ENCODE results near the gene ARHGAP1. TPM values are rescaled to one million over a fixed set of nuclear protein-coding genes. Genes with fewer than 3 reads are reported as not detected.

Gene ARHGAP1
- total and polyA plus RNA-seq, 2 of the 13 experiments (the other 11 are each of a cell fraction or from before 2014, with no cell fraction given) = 18.6 to 30.3 TPM

DNA sequence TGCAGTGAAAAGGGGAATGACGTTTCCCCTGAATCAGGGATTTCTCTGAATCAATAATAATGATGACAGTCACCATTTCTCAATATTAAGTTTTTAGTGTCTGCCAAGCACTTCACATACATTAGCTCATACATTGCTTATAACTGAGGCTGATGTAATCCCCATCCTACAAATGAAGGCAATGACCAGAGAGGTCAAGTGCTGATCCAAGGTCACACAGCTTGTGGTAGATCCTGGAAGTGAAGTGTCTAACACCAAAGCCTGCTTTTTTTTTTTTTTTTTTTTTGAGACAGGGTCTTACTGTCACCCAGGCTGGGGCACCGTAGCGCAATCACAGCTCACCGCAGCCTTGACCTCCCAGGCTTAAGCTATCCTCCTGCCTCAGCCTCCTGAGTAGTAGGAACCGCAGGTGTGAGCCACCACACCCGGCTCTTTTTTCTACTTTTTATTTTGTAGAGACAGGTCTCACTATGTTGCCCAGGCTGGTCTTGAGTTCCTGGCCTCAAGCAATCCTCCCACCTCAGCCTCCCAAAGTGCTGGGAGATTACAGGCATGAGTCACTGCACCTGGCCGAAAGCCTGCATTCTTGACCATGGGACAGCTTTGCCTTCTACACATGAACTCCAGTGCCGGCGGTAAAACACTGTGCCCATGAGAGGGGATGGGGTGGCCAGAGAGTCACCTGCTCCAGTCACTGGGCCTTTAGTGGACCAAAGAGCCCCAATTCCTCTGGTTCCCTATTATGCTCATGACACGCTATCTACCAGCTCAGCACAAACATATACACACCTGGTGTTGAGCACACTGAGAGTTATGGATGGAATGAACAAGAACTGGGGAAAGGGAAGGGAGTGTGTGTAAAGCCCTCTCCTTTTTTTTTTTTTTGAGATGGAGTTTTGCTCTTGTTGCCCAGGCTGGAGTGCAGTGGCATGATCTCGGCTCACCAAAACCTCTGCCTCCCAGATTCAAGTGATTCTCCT lies 17.4 kb downstream of the ARHGAP1 start:
- 96% methylated on average over 11 of the region's 11 CpGs for WGBS (ENCODE audit: low lambda C conversion rate)
- Histone ChIP-seq H3K27ac (ENCODE audit: extremely low read length, insufficient read depth, low read length) (no peak overlapping the region), H4K20me1 (ENCODE audit: insufficient read depth, low read length) (no peaks in the 10 kb centered on the region), H3K9ac (ENCODE audit: insufficient read depth, low read depth, low read length) (no peak overlapping the region), H3K9me3 (ENCODE audit: low read length) (no peaks in the 10 kb centered on the region), H3K27me3 (ENCODE audit: control insufficient read depth in 1 of 2, insufficient read depth in 2 of 2, low read length in 2 of 2) (no peaks in the 10 kb centered on the region), H3K79me2 (ENCODE audit: insufficient read depth, low read length) (no peaks in the 10 kb centered on the region), H3K36me3 (replicated peaks in 1 of 2; ENCODE audit: control insufficient read depth in 1 of 2, insufficient read depth in 2 of 2, low read length in 2 of 2) (peaks cover 28 to 60% of the 10 kb centered on the region in 2 experiments), H2AFZ (ENCODE audit: low read length) (no peak overlapping the region), H3K4me3 (replicated peaks in 1 of 3; ENCODE audit: insufficient read depth in 1 of 3, low read depth in 2 of 3, low read length in 3 of 3) (no peak overlapping the region), H3K4me1 (ENCODE audit: insufficient read depth, low read length) (no peaks in the 10 kb centered on the region), H3K4me2 (ENCODE audit: low read depth, low read length) (no peak overlapping the region)
- in situ Hi-C loops (cut with HindIII; ENCODE audit: extremely low pct_ligation_motif_present, low pct_unique_long_range_greater_than_20kb) = no loop called here
- TF ChIP-seq ZMYM3 (CRISPR knock-in tag; IDR thresholded peaks at IDR 0.05) = peak; percentile 54; the same call in 1 of the 2 replicates
- peak in 1 of 2 experiments; percentile 36; a peak in 1 of 4 replicates for TF ChIP-seq MAFK (conservative IDR thresholded peaks at IDR 0.05 in 1 of 2, IDR thresholded peaks at IDR 0.05 in 1 of 2; ENCODE audit: low read length in 2 of 2)
- TF ChIP-seq ZNF768 (CRISPR knock-in tag; IDR thresholded peaks at IDR 0.05) = peak; percentile 89
- no peak for TF ChIP-seq IKZF1 (IDR thresholded peaks at IDR 0.05)
- TF ChIP-seq, protein P1, sequence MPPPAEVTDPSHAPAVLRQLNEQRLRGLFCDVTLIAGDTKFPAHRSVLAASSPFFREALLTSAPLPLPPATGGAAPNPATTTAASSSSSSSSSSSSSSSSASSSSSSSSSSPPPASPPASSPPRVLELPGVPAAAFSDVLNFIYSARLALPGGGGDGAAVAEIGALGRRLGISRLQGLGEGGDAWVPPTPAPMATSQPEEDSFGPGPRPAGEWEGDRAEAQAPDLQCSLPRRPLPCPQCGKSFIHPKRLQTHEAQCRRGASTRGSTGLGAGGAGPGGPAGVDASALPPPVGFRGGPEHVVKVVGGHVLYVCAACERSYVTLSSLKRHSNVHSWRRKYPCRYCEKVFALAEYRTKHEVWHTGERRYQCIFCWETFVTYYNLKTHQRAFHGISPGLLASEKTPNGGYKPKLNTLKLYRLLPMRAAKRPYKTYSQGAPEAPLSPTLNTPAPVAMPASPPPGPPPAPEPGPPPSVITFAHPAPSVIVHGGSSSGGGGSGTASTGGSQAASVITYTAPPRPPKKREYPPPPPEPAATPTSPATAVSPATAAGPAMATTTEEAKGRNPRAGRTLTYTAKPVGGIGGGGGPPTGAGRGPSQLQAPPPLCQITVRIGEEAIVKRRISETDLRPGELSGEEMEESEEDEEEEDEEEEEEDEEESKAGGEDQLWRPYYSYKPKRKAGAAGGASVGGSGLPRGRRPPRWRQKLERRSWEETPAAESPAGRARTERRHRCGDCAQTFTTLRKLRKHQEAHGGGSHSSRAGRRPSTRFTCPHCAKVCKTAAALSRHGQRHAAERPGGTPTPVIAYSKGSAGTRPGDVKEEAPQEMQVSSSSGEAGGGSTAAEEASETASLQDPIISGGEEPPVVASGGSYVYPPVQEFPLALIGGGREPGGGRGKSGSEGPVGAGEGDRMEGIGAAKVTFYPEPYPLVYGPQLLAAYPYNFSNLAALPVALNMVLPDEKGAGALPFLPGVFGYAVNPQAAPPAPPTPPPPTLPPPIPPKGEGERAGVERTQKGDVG (CRISPR knock-in tag; IDR thresholded peaks at IDR 0.05; ENCODE audit: borderline replicate concordance) = no peak
- no peak for TF ChIP-seq MXI1 (IDR thresholded peaks at IDR 0.05; ENCODE audit: borderline replicate concordance, low read depth, low read length)
- TF ChIP-seq MAFF (IDR thresholded peaks at IDR 0.05; ENCODE audit: low read depth, low read length) = 0 out of 2 replicates have a peak, but pooled peaks have one; percentile 16
- intact Hi-C loops (cut with micrococcal nuclease; ENCODE audit: unreplicated experiment) = no loop called here
- no peak for ATAC-seq
- no TSS peak for BruUV-seq (replicated peaks)
- ChIA-PET POLR2A (interaction anchor here (1.0 to 1.5 kb wide), 3 partner anchors 9 to 37 kb away, joined by 3 to 6 read pairs (median 3); partner anchors contain the start of gene ARHGAP1), CTCF (ENCODE audit: low intra/inter-chr PET ratio, low total read pairs) (no interaction called here)
- no peak for FAIRE-seq
- no peak for DNase-seq (ENCODE audit: low spot score)

All from HepG2 (cell line).